LNCAP (cell line): Measurements from ENCODE around the gene MRTFB.

Source experiments
- CTCF ChIP-seq: fragments of 450-650 bp; IDR thresholded peaks from 2 replicates; pipeline ENCODE4 v1.5.1; 2017; ENCODE audit warnings: mild to moderate bottlenecking

MRTFB gene

GRCh38 chr16:14172200-14172809 is 101.2 kb downstream of the MRTFB start:
- TF ChIP-seq CTCF = no peak

- no peak for TF ChIP-seq CTCF
These were observed 104.0 kb downstream of the MRTFB start for GRCh38 chr16:14175086-14175485.

- no peak for TF ChIP-seq CTCF
These were observed 106.6 kb downstream of the MRTFB start for GRCh38 chr16:14177704-14178103.

GRCh38 chr16:14179116-14179515 is 108.0 kb downstream of the MRTFB start:
- TF ChIP-seq CTCF = no peak

- TF ChIP-seq CTCF = no peak
These were observed 109.4 kb downstream of the MRTFB start for GRCh38 chr16:14180481-14180944.

- TF ChIP-seq CTCF = no peak
These were observed 110.4 kb downstream of the MRTFB start for GRCh38 chr16:14181371-14182050.

GRCh38 chr16:14182999-14183398 is 111.9 kb downstream of the MRTFB start:
- TF ChIP-seq CTCF = no peak
